Measurements from ENCODE around the gene FSTL4.

Gene FSTL4

DNA sequence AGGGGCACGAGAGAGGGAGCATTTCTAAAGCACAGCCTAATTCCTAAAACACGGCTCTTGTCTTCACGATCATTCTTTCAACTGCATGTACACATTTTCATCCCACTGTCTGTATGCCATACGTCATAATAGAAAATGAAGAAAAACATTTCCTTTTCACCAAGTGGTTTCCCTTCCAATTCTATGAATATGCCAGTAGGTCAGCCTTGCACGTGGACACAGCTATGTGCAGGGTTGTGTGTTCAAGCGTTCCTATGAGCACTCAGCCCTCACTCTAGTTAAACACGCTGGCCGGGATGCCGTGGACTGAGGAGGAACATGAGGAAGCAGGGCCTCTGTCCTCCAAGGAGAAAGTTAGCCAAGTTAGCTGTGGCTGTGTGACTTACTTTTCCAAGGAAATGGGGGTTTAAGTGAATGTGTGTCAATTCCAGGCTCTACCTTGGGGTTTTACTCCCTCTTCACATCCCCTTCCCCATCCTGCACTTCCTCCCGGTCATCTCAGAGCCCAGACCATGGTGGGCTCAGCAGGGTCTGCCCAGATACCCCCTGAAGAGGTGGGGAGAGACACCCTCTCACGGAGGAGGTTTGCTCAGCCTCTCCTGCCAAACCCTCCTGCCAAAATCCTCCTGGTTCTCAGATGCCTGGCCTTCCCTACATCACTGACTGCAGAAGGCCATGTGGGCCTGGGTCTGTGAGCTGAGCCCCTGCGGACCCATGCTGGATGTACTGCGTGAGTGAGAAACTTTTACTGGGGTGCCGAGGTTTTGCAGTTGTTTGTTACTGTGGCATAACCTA lies 230.6 kb downstream of the FSTL4 start:
- no peak overlapping the region for H3K4me3 ChIP-seq (ENCODE audit: low read depth in 1 of 2, low read length in 2 of 2)

DNA sequence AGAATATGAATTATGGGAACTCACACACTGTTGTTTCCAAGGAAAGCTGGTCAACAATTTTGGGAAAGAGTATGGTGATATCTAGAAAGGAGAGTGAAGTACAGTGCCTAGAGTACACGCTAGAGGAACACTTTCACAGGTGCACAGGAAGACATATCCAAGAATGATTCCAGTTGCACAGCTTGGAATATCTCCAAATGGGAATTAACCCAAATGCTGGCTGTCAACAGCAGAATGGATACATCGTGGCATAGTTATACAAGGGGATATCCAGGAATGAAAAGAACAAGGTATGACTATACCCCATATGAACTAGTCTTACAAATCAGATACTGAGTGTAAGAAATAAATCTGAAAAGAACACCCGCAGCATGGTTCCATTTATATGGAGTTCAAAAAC lies 231.3 kb downstream of the FSTL4 start:
- Histone ChIP-seq H3K79me2 (ENCODE audit: insufficient read depth, low read length) (no peaks in the 10 kb centered on the region), H3K4me2 (ENCODE audit: insufficient read depth, low read length) (no peak overlapping the region), H3K4me3 (ENCODE audit: low read depth in 1 of 2, low read length in 2 of 2) (no peak overlapping the region), H3K27me3 (ENCODE audit: insufficient read depth, low read length, poor library complexity) (peaks cover 6% of the 10 kb centered on the region), H2AFZ (ENCODE audit: low read depth, low read length) (no peak overlapping the region), H3K4me1 (ENCODE audit: insufficient read depth, low read length) (no peaks in the 10 kb centered on the region), H3K27ac (ENCODE audit: low read length) (no peak overlapping the region), H3K9ac (ENCODE audit: low read depth, low read length) (no peak overlapping the region), H4K20me1 (ENCODE audit: insufficient read depth, low read length) (no peaks in the 10 kb centered on the region), H3K36me3 (ENCODE audit: insufficient read depth, low read length) (no peaks in the 10 kb centered on the region), H3K9me3 (ENCODE audit: insufficient read depth, low read length, severe bottlenecking) (peaks cover 9% of the 10 kb centered on the region)
- ATAC-seq (ENCODE audit: insufficient read depth, low read depth) (no peak), DNase-seq (no peak)
- TF ChIP-seq EZH2 (IDR thresholded peaks at IDR 0.05; ENCODE audit: borderline replicate concordance, low read depth, low read length, severe bottlenecking), result no peak
- TF ChIP-seq, protein P1, sequence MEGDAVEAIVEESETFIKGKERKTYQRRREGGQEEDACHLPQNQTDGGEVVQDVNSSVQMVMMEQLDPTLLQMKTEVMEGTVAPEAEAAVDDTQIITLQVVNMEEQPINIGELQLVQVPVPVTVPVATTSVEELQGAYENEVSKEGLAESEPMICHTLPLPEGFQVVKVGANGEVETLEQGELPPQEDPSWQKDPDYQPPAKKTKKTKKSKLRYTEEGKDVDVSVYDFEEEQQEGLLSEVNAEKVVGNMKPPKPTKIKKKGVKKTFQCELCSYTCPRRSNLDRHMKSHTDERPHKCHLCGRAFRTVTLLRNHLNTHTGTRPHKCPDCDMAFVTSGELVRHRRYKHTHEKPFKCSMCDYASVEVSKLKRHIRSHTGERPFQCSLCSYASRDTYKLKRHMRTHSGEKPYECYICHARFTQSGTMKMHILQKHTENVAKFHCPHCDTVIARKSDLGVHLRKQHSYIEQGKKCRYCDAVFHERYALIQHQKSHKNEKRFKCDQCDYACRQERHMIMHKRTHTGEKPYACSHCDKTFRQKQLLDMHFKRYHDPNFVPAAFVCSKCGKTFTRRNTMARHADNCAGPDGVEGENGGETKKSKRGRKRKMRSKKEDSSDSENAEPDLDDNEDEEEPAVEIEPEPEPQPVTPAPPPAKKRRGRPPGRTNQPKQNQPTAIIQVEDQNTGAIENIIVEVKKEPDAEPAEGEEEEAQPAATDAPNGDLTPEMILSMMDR (IDR thresholded peaks at IDR 0.05; ENCODE audit: borderline replicate concordance, extremely low read depth, low read length, poor library complexity, severe bottlenecking), result no peak

More for the DNA sequence above, 230.6 kb downstream of the FSTL4 start:
- H3K4me1 ChIP-seq (ENCODE audit: insufficient read depth, low read length), result no peaks in the 10 kb centered on the region
- H3K36me3 ChIP-seq (ENCODE audit: insufficient read depth, low read length), result no peaks in the 10 kb centered on the region
- no peaks in the 10 kb centered on the region for H3K79me2 ChIP-seq (ENCODE audit: insufficient read depth, low read length)
- no peak for ATAC-seq (ENCODE audit: insufficient read depth, low read depth)
- DNase-seq, result no peak
- peaks cover 9% of the 10 kb centered on the region for H3K9me3 ChIP-seq (ENCODE audit: insufficient read depth, low read length, severe bottlenecking)
- no peak overlapping the region for H3K4me2 ChIP-seq (ENCODE audit: insufficient read depth, low read length)
- H3K9ac ChIP-seq (ENCODE audit: low read depth, low read length), result no peak overlapping the region
- H2AFZ ChIP-seq (ENCODE audit: low read depth, low read length), result no peak overlapping the region
- H3K27ac ChIP-seq (ENCODE audit: low read length), result no peak overlapping the region
- peaks cover 6% of the 10 kb centered on the region for H3K27me3 ChIP-seq (ENCODE audit: insufficient read depth, low read length, poor library complexity)
- no peak for TF ChIP-seq EZH2 (IDR thresholded peaks at IDR 0.05; ENCODE audit: borderline replicate concordance, low read depth, low read length, severe bottlenecking)
- H4K20me1 ChIP-seq (ENCODE audit: insufficient read depth, low read length), result no peaks in the 10 kb centered on the region

DNA sequence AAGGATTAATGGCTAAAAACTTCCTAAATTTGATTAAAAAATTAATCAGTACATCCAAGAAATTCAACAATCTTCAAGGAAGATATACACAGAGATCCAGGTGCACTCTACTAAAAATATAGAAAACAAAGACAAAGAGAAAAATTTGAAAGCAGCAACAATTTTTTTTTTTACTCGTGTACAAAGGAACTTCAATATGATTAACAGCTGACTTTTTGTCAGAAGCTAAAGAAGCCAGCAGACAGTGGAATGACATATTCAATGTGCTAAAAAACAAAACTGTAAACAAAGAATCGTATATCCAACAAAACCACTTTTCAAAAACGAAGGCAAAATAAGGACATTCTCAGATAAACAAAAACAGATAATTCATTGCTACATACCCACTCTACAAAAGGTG lies 234.6 kb downstream of the FSTL4 start:
- Histone ChIP-seq H3K27me3 (ENCODE audit: insufficient read depth, low read length, poor library complexity) (peaks cover 6% of the 10 kb centered on the region), H3K9ac (ENCODE audit: low read depth, low read length) (no peak overlapping the region), H4K20me1 (ENCODE audit: insufficient read depth, low read length) (no peaks in the 10 kb centered on the region), H3K4me2 (ENCODE audit: insufficient read depth, low read length) (no peak overlapping the region), H3K36me3 (ENCODE audit: insufficient read depth, low read length) (no peaks in the 10 kb centered on the region), H3K27ac (ENCODE audit: low read length) (no peak overlapping the region), H3K9me3 (ENCODE audit: insufficient read depth, low read length, severe bottlenecking) (peaks cover 9% of the 10 kb centered on the region), H2AFZ (ENCODE audit: low read depth, low read length) (no peak overlapping the region), H3K79me2 (ENCODE audit: insufficient read depth, low read length) (no peaks in the 10 kb centered on the region), H3K4me1 (ENCODE audit: insufficient read depth, low read length) (no peaks in the 10 kb centered on the region), H3K4me3 (ENCODE audit: low read depth in 1 of 2, low read length in 2 of 2) (no peak overlapping the region)
- DNase-seq, result no peak
- ATAC-seq (ENCODE audit: insufficient read depth, low read depth), result no peak
- TF ChIP-seq EZH2 (IDR thresholded peaks at IDR 0.05; ENCODE audit: borderline replicate concordance, low read depth, low read length, severe bottlenecking), result no peak
- TF ChIP-seq, protein P1 (IDR thresholded peaks at IDR 0.05; ENCODE audit: borderline replicate concordance, extremely low read depth, low read length, poor library complexity, severe bottlenecking), result no peak

DNA sequence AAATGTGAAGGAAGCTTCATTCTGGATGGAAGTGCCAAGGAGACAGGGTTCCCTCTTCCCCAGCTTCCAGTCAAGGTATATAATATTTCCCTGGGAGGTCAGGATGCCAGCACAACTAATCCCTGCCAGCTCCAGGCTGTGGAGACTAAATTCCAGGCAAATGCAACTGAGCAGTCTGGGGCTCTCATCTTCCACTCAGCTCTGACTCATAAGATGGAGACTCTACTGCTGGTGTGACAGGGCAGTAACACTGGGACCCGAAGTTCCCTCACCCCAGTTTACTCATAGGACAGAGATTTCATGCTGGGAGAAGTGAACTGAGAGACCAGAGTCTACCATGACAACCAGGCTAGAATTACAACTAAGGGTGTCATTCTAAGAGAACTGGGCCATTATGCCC lies 235.4 kb downstream of the FSTL4 start:
- Histone ChIP-seq H3K79me2 (ENCODE audit: insufficient read depth, low read length) (no peaks in the 10 kb centered on the region), H4K20me1 (ENCODE audit: insufficient read depth, low read length) (no peaks in the 10 kb centered on the region), H3K9ac (ENCODE audit: low read depth, low read length) (no peak overlapping the region), H2AFZ (ENCODE audit: low read depth, low read length) (no peak overlapping the region), H3K4me3 (ENCODE audit: low read depth in 1 of 2, low read length in 2 of 2) (no peak overlapping the region), H3K4me1 (ENCODE audit: insufficient read depth, low read length) (no peaks in the 10 kb centered on the region), H3K36me3 (ENCODE audit: insufficient read depth, low read length) (no peaks in the 10 kb centered on the region), H3K27me3 (ENCODE audit: insufficient read depth, low read length, poor library complexity) (peaks cover 4% of the 10 kb centered on the region), H3K27ac (ENCODE audit: low read length) (no peak overlapping the region), H3K9me3 (ENCODE audit: insufficient read depth, low read length, severe bottlenecking) (peaks cover 9% of the 10 kb centered on the region), H3K4me2 (ENCODE audit: insufficient read depth, low read length) (no peak overlapping the region)
- DNase-seq, result no peak
- no peak for TF ChIP-seq EZH2 (IDR thresholded peaks at IDR 0.05; ENCODE audit: borderline replicate concordance, low read depth, low read length, severe bottlenecking)
- TF ChIP-seq, protein P1 (IDR thresholded peaks at IDR 0.05; ENCODE audit: borderline replicate concordance, extremely low read depth, low read length, poor library complexity, severe bottlenecking), result no peak
- no peak for ATAC-seq (ENCODE audit: insufficient read depth, low read depth)
